Mucosa of rectum (tissue), 2 donors: ENCODE results near the gene CCL8.

Source experiments
- H3K27ac ChIP-seq, 2 donors: one replicate each; pipeline ENCODE4 v1.7.0; 2013; ENCODE audit warnings: inconsistent platforms in 2 of 2, low read depth in 2 of 2, low read length in 2 of 2
- H3K27me3 ChIP-seq, 2 donors: one replicate each; pipeline ENCODE4 v1.7.0; 2013; ENCODE audit warnings: low read length in 2 of 2; ENCODE audit not compliant: control insufficient read depth in 2 of 2, insufficient read depth in 2 of 2
- H3K36me3 ChIP-seq, 2 donors: one replicate each; pipeline ENCODE4 v1.7.0; 2013; ENCODE audit warnings: low read length in 2 of 2; ENCODE audit not compliant: control insufficient read depth in 2 of 2, insufficient read depth in 2 of 2
- H3K4me1 ChIP-seq, 2 donors: one replicate each; pipeline ENCODE4 v1.7.0; 2013; ENCODE audit warnings: low read length in 2 of 2, mild to moderate bottlenecking in 1 of 2; ENCODE audit not compliant: control insufficient read depth in 2 of 2, insufficient read depth in 2 of 2
- H3K4me3 ChIP-seq, 2 donors: one replicate each; pipeline ENCODE4 v1.7.0; 2013; ENCODE audit warnings: low read length in 2 of 2
- H3K9ac ChIP-seq, 2 donors: one replicate each; pipeline ENCODE4 v1.7.0; 2013; ENCODE audit warnings: low read length in 2 of 2, low read depth in 1 of 2, mild to moderate bottlenecking in 1 of 2
- H3K9me3 ChIP-seq, 2 donors: one replicate each; pipeline ENCODE4 v1.7.0; 2013; ENCODE audit warnings: low read length in 2 of 2; ENCODE audit not compliant: control insufficient read depth in 2 of 2
- donor health status: healthy.
- donor health status: Normal muscosa, but diverticular disease.

The CCL8 gene

DNA sequence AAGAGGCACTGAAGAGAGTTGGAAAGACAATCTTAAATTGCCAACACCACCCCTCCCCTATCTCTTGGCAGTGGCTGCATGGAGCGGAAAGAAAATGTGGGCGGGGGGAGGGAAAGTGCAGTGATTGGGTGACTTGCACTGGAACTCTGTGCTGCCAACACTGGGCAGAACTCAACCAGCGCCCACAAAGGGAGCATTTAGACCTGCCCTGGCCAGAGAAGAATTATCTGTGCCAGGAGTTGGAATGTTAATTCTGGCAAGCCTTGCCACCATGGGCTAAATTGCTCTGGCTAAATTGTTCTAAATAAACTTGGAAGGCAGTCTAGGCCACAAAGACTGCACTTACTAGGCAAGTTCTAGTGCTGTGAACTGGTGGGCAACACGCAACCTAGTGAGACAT is 30.5 kb downstream of the CCL8 start:
- Histone ChIP-seq H3K27ac (no peak overlapping the region), H3K9me3 (no peaks in the 10 kb centered on the region), H3K4me3 (no peak overlapping the region), H3K9ac (no peak overlapping the region), H3K4me1 (peaks cover 0 to 3% of the 10 kb centered on the region in 2 donors), H3K36me3 (no peaks in the 10 kb centered on the region), H3K27me3 (no peaks in the 10 kb centered on the region)

DNA sequence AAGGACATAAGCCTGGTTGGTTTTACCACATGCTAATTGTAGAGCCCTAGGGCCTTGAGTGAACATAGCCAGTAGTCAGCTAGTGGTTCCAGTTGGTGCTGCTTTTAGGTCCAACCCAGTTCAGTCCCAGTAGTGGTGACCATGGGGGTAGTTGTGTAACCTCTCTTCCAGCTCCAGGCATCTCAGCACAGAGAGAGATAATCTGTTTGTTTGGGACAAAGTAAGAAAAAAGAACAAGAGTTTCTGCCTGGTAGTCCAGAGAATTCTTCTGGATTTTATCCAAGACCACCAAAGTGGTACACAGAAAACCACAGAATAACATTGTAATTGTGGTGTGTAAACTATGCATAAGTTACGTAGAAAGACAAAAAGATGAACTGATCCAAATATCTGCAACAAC is 31.9 kb downstream of the CCL8 start:
- no peaks in the 10 kb centered on the region for H3K9me3 ChIP-seq
- H3K4me3 ChIP-seq: no peak overlapping the region
- H3K27ac ChIP-seq: peak overlapping the region in 1 of 2 donors; percentile 58
- H3K36me3 ChIP-seq: no peaks in the 10 kb centered on the region
- no peak overlapping the region for H3K9ac ChIP-seq
- peaks cover 0 to 3% of the 10 kb centered on the region in 2 donors for H3K4me1 ChIP-seq
- H3K27me3 ChIP-seq: no peaks in the 10 kb centered on the region

DNA sequence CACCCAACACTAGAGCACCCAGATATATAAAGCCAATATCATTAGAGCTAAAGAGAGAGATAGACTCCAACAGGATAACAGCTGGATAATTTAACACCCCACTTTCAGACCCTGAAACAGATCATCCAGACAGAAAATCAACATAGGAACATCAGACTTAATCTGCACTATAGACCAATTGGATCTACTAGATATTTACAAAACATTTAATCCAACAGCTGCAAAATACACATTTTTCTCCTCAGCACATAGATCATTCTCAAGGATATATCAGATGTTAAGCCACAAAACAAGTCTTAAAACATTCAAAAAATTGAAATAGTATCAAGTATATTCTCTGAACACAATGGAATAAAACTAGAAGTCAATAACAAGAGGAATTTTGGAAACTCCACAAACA is 33.0 kb downstream of the CCL8 start:
- no peaks in the 10 kb centered on the region for H3K36me3 ChIP-seq
- H3K4me1 ChIP-seq: peaks cover 0 to 3% of the 10 kb centered on the region in 2 donors
- no peak overlapping the region for H3K27ac ChIP-seq
- no peaks in the 10 kb centered on the region for H3K9me3 ChIP-seq
- H3K9ac ChIP-seq: no peak overlapping the region
- no peak overlapping the region for H3K4me3 ChIP-seq
- no peaks in the 10 kb centered on the region for H3K27me3 ChIP-seq

DNA sequence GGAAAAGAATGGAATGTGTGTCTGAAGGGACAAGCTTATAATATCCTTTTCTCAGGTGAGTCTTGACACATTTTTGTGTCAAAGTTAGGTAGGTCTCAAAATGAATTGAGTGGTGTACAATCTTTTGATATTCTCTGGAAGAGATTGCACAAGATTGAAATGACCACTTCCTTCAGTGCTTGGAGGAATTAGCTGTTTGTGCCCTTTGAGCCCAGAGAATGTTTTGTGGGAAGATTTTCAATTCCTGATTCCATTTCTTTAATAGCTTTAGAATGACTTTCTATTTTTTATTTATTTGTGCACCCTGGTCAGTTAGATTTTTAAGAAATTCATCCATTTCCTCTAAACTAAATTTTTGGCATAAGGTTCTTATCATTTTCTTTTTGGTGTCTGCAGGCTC is 35.4 kb downstream of the CCL8 start:
- Histone ChIP-seq H3K27ac (no peak overlapping the region), H3K4me1 (peaks cover 0 to 3% of the 10 kb centered on the region in 2 donors)

DNA sequence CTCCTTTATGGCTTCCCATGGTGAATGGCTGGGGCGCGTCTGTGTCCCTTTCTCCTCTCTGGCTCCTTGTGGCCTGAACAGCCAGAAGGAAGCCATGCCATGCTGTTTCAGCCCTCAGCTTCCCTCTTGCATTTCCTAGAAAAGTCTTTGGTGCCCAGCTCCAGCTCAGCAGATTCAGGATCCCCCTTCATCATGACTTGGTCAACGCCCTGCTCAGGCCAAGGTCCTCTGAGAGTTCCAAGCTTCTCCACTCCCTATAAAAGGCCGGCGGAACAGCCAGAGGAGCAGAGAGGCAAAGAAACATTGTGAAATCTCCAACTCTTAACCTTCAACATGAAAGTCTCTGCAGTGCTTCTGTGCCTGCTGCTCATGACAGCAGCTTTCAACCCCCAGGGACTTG is 37.0 kb downstream of the CCL8 start, which contains the start of gene CCL13:
TSS of gene CCL13 (plus strand) at position 287 of the 400 bp plus-strand sequence. CDS start at position 334, 47 bp downstream.
- Histone ChIP-seq H3K4me3 (no peak within 1 kb of the TSS), H3K27ac (peak within 1 kb of the TSS in 1 of 2 donors; percentile 4), H3K9me3 (no peaks in the 10 kb centered on the region), H3K36me3 (no peaks in the 10 kb centered on the region), H3K9ac (no peak within 1 kb of the TSS), H3K27me3 (no peaks in the 10 kb centered on the region), H3K4me1 (no peaks in the 10 kb centered on the region)

More for the DNA sequence above, 35.4 kb downstream of the CCL8 start:
- Histone ChIP-seq H3K27me3 (no peaks in the 10 kb centered on the region), H3K36me3 (no peaks in the 10 kb centered on the region), H3K9ac (no peak overlapping the region), H3K9me3 (no peaks in the 10 kb centered on the region), H3K4me3 (no peak overlapping the region)

DNA sequence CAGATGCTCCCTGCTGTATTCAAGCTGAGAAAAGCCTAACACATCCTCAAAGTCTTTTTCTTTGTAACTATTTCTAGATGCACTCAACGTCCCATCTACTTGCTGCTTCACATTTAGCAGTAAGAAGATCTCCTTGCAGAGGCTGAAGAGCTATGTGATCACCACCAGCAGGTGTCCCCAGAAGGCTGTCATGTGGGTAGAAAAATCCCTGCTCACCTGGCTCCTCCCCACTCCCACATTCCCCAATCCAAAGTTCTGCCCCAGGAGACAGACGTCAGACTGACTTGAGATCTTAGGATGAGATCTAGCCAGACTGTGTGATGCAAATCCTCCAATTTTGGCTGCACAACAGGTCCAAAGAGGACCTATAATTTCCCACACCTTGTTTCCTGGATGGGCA is 38.2 kb downstream of the CCL8 start:
- Histone ChIP-seq H3K36me3 (no peaks in the 10 kb centered on the region), H3K4me3 (no peak overlapping the region), H3K9me3 (no peaks in the 10 kb centered on the region), H3K4me1 (no peaks in the 10 kb centered on the region), H3K27ac (no peak overlapping the region), H3K27me3 (no peaks in the 10 kb centered on the region), H3K9ac (no peak overlapping the region)

DNA sequence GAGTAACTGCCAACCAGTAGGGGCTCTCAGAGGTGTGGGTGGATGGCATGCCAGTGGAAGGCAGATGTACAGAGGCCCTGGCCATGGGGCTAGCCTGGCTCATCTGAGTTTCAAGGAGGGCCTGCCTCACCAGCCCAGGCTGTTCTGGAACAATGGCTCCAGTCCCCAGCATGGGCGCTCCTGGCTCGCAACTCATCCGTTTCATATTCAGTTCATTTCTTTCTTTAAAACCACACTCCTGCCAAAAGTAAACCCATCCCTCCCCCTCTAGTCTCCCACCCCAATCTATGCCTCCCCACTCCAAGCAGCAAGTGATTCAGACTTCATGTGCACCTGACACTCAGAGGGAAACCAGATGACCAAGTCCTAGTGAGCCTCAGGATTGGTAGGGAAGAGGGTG is 39.4 kb downstream of the CCL8 start:
- Histone ChIP-seq H3K27ac (no peak overlapping the region), H3K4me3 (no peak overlapping the region), H3K9ac (no peak overlapping the region), H3K4me1 (no peaks in the 10 kb centered on the region), H3K27me3 (no peaks in the 10 kb centered on the region), H3K9me3 (no peaks in the 10 kb centered on the region), H3K36me3 (no peaks in the 10 kb centered on the region)

DNA sequence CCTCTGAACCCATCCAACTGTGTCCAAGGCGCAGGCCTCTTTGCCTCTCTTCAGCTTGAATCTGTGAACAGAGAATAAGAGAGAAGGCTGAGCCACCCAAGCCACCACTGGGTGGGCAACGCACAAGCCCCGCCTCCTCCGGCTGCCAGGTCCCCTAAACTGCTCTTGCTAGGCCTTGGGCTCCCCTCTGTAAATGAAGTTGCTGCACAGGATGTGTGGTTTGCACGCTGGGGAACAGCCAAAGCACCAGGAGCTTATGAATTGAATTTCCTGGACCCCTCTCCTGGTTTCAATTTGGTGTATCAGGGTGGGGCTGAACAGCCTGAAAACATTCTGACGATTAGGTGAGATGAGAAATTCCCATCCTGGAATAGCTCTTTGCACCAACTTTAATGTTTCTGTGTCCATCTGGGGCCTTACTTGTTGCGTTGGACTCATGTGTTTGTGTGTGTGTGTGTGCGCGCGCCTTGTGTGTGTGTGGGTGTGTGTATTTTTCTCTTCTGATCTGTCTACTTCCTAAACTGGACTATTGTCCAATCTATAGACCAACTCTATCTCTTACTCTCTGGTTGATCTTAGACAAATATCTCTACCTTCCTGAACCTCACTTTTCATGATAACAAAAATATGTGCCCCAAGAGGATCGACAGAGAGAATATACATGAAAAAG is 41.5 kb downstream of the CCL8 start:
- Histone ChIP-seq H3K4me1 (no peaks in the 10 kb centered on the region), H3K27ac (no peak overlapping the region), H3K36me3 (no peaks in the 10 kb centered on the region), H3K9ac (no peak overlapping the region), H3K27me3 (no peaks in the 10 kb centered on the region), H3K9me3 (no peaks in the 10 kb centered on the region), H3K4me3 (no peak overlapping the region)

DNA sequence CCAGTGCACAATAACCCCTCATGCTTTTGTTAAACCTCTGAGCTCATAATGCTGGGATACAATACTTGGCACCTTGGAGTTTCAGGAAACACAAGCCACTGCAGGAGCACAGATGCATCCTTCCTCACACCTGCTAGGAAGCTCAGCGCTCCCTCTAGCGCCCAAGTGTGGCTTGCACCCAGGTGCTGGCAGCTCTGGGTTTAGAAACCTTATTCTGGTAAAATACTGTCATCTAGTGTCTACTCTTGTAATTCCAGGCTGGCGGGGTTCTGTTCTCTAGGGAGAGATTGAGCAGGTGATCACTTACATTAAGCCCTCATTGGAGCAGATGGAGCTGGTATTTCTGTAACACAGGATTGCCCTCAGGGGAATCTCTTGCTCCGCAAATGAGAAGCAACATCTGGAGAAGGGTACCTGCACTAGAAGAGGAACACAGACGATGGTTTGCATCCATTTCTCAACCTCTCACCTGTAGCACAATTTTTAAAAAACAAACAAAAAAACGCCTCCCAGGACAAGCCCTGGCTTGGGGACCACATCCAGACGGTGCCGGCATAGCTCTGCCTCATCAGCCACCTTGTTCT is 42.3 kb downstream of the CCL8 start:
- Histone ChIP-seq H3K27ac (no peak overlapping the region), H3K27me3 (peaks cover 0 to 2% of the 10 kb centered on the region in 2 donors), H3K4me1 (no peaks in the 10 kb centered on the region), H3K9me3 (no peaks in the 10 kb centered on the region), H3K4me3 (no peak overlapping the region), H3K36me3 (no peaks in the 10 kb centered on the region), H3K9ac (no peak overlapping the region)

DNA sequence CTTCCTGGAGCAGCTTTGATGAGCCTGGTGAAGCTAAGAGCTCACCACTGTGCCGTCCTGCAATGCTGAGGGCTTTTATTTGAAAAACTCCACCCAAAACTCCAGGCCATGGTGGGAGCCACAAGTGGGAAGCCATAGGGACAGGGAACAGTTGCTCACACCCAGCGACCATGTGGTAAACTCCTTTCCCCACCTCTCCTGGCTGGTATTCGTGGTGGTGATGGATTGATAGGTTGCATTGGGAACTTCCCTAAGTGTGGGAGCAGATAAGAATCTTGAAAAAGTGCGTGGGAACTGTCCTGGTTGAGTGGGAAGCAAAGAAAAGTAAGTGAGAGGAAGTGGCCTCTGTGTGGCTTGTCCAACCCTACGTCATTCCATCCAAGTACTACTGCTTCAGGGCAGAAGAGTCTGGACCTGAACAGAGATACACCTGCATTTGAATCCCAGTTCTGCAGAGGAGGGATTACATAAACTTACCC is 44.0 kb downstream of the CCL8 start, which contains the start of gene CCL1:
TSS of gene CCL1 (minus strand) at position 51 of the 479 bp plus-strand sequence. CDS start 72 bp downstream, outside the sequence.
- no peak within 1 kb of the TSS for H3K27ac ChIP-seq
- peaks cover 0 to 2% of the 10 kb centered on the region in 2 donors for H3K27me3 ChIP-seq
- no peaks in the 10 kb centered on the region for H3K4me1 ChIP-seq
- H3K9me3 ChIP-seq: no peaks in the 10 kb centered on the region
- H3K9ac ChIP-seq: no peak within 1 kb of the TSS
- no peak within 1 kb of the TSS for H3K4me3 ChIP-seq
- no peaks in the 10 kb centered on the region for H3K36me3 ChIP-seq
